Measurements from ENCODE around the gene MED27. TPM values are rescaled to one million over a fixed set of nuclear protein-coding genes. Genes with fewer than 3 reads are reported as not detected.

Gene MED27
- total RNA-seq = 10 to 100 TPM; 19.2 to 28.9 TPM
- 12.2 to 12.5 reads per million in 2 donors for total RNA-seq

GRCh38 chr9:132079391-132080091, at the start of gene MED27:
TSS of gene MED27 (minus strand) at chr9:132079867. CDS start at chr9:132079844, 23 bp downstream.
- DNase-seq (peak; percentile 81 to 89 (median 82)), ATAC-seq (peak; percentile 98)
- H3K27me3 Mint-ChIP-seq = no peaks in the 10 kb centered on the region
- H3K4me3 Mint-ChIP-seq = peak within 1 kb of the TSS; percentile 98
- H3K9me3 ChIP-seq (ENCODE audit: control insufficient read depth, low read length, poor library complexity, severe bottlenecking) = no peaks in the 10 kb centered on the region
- peaks cover 5% of the 10 kb centered on the region for H3K36me3 Mint-ChIP-seq (ENCODE audit: low read depth)
- peaks cover 32% of the 10 kb centered on the region for H3K4me1 Mint-ChIP-seq
- peak within 1 kb of the TSS; percentile 96 for H3K27ac Mint-ChIP-seq

GRCh38 chr9:132127888-132128534, 48.3 kb upstream of the MED27 start:
- Mint-ChIP-seq H3K27ac (no peak overlapping the region), H3K36me3 (ENCODE audit: low read depth) (no peaks in the 10 kb centered on the region), H3K27me3 (peaks cover 93% of the 10 kb centered on the region), H3K4me3 (no peak overlapping the region), H3K4me1 (peaks cover 12% of the 10 kb centered on the region)
- H3K9me3 ChIP-seq (ENCODE audit: control insufficient read depth, low read length, poor library complexity, severe bottlenecking) = no peaks in the 10 kb centered on the region
- no peak for DNase-seq
- no peak for ATAC-seq

- H3K27me3 Mint-ChIP-seq = peaks cover 93% of the 10 kb centered on the region
- no peaks in the 10 kb centered on the region for H3K9me3 ChIP-seq (ENCODE audit: control insufficient read depth, low read length, poor library complexity, severe bottlenecking)
- H3K36me3 Mint-ChIP-seq (ENCODE audit: low read depth) = no peaks in the 10 kb centered on the region
- peak overlapping the region; percentile 84 for H3K4me3 Mint-ChIP-seq
- no peak for ATAC-seq
- no peak for DNase-seq
- peaks cover 11% of the 10 kb centered on the region for H3K4me1 Mint-ChIP-seq
- no peak overlapping the region for H3K27ac Mint-ChIP-seq
These were observed 47.1 kb upstream of the MED27 start for GRCh38 chr9:132126680-132127236.

- H3K27me3 Mint-ChIP-seq = peaks cover 93% of the 10 kb centered on the region
- no peak overlapping the region for H3K27ac Mint-ChIP-seq
These were observed 46.4 kb upstream of the MED27 start for GRCh38 chr9:132125944-132126679.

GRCh38 chr9:132125361-132125760, 45.7 kb upstream of the MED27 start:
- H3K27ac Mint-ChIP-seq = no peak overlapping the region
- H3K27me3 Mint-ChIP-seq = peaks cover 95% of the 10 kb centered on the region
- no peak for DNase-seq
- peaks cover 8% of the 10 kb centered on the region for H3K4me1 Mint-ChIP-seq
- no peak for ATAC-seq
- H3K9me3 ChIP-seq (ENCODE audit: control insufficient read depth, low read length, poor library complexity, severe bottlenecking) = no peaks in the 10 kb centered on the region
- H3K36me3 Mint-ChIP-seq (ENCODE audit: low read depth) = no peaks in the 10 kb centered on the region
- H3K4me3 Mint-ChIP-seq = no peak overlapping the region

More at GRCh38 chr9:132125944-132126679, 46.4 kb upstream of the MED27 start:
- Mint-ChIP-seq H3K4me1 (peaks cover 11% of the 10 kb centered on the region), H3K4me3 (peak overlapping the region; percentile 84), H3K36me3 (ENCODE audit: low read depth) (no peaks in the 10 kb centered on the region)
- ATAC-seq = no peak
- no peak for DNase-seq
- H3K9me3 ChIP-seq (ENCODE audit: control insufficient read depth, low read length, poor library complexity, severe bottlenecking) = no peaks in the 10 kb centered on the region

- no peaks in the 10 kb centered on the region for H3K36me3 Mint-ChIP-seq (ENCODE audit: low read depth)
- H3K27ac Mint-ChIP-seq = no peak overlapping the region
- H3K9me3 ChIP-seq (ENCODE audit: control insufficient read depth, low read length, poor library complexity, severe bottlenecking) = no peaks in the 10 kb centered on the region
- DNase-seq = no peak
- H3K27me3 Mint-ChIP-seq = peaks cover 95% of the 10 kb centered on the region
- H3K4me3 Mint-ChIP-seq = no peak overlapping the region
- H3K4me1 Mint-ChIP-seq = peaks cover 8% of the 10 kb centered on the region
- ATAC-seq = no peak
These were observed 45.1 kb upstream of the MED27 start for GRCh38 chr9:132124800-132125199.

- Mint-ChIP-seq H3K4me1 (peaks cover 3% of the 10 kb centered on the region), H3K36me3 (ENCODE audit: low read depth) (no peaks in the 10 kb centered on the region), H3K27me3 (peaks cover 90% of the 10 kb centered on the region), H3K27ac (no peak overlapping the region), H3K4me3 (no peak overlapping the region)
- ATAC-seq = no peak
- no peak for DNase-seq
- no peaks in the 10 kb centered on the region for H3K9me3 ChIP-seq (ENCODE audit: control insufficient read depth, low read length, poor library complexity, severe bottlenecking)
These were observed 41.4 kb upstream of the MED27 start for GRCh38 chr9:132121021-132121420.

- Mint-ChIP-seq H3K4me3 (no peak overlapping the region), H3K36me3 (ENCODE audit: low read depth) (no peaks in the 10 kb centered on the region)
- ATAC-seq = no peak
These were observed 38.0 kb upstream of the MED27 start for GRCh38 chr9:132117694-132118093.

GRCh38 chr9:132116583-132116982, 36.9 kb upstream of the MED27 start:
- H3K27me3 Mint-ChIP-seq = peaks cover 73% of the 10 kb centered on the region
- DNase-seq (no peak), ATAC-seq (no peak)
- H3K36me3 Mint-ChIP-seq (ENCODE audit: low read depth) = no peaks in the 10 kb centered on the region
- no peak overlapping the region for H3K27ac Mint-ChIP-seq
- no peak overlapping the region for H3K4me3 Mint-ChIP-seq
- H3K9me3 ChIP-seq (ENCODE audit: control insufficient read depth, low read length, poor library complexity, severe bottlenecking) = no peaks in the 10 kb centered on the region
- no peaks in the 10 kb centered on the region for H3K4me1 Mint-ChIP-seq

More at GRCh38 chr9:132117694-132118093, 38.0 kb upstream of the MED27 start:
- Mint-ChIP-seq H3K4me1 (no peaks in the 10 kb centered on the region), H3K27ac (no peak overlapping the region), H3K27me3 (peaks cover 80% of the 10 kb centered on the region)
- H3K9me3 ChIP-seq (ENCODE audit: control insufficient read depth, low read length, poor library complexity, severe bottlenecking) = no peaks in the 10 kb centered on the region
- DNase-seq = no peak

GRCh38 chr9:132114102-132114707, 34.5 kb upstream of the MED27 start:
- Mint-ChIP-seq H3K27ac (no peak overlapping the region), H3K36me3 (ENCODE audit: low read depth) (no peaks in the 10 kb centered on the region), H3K4me1 (no peaks in the 10 kb centered on the region), H3K4me3 (no peak overlapping the region), H3K27me3 (peaks cover 59% of the 10 kb centered on the region)
- no peaks in the 10 kb centered on the region for H3K9me3 ChIP-seq (ENCODE audit: control insufficient read depth, low read length, poor library complexity, severe bottlenecking)
- ATAC-seq = no peak
- peak in 2 of 3 donors; percentile 21 to 24 for DNase-seq

- Mint-ChIP-seq H3K4me3 (no peak overlapping the region), H3K36me3 (ENCODE audit: low read depth) (no peaks in the 10 kb centered on the region), H3K4me1 (no peaks in the 10 kb centered on the region), H3K27me3 (peaks cover 57% of the 10 kb centered on the region), H3K27ac (no peak overlapping the region)
- no peak for ATAC-seq
- DNase-seq = no peak
- no peaks in the 10 kb centered on the region for H3K9me3 ChIP-seq (ENCODE audit: control insufficient read depth, low read length, poor library complexity, severe bottlenecking)
These were observed 29.6 kb upstream of the MED27 start for GRCh38 chr9:132109291-132109690.

GRCh38 chr9:132108728-132109127, 29.1 kb upstream of the MED27 start:
- no peaks in the 10 kb centered on the region for H3K4me1 Mint-ChIP-seq
- DNase-seq (no peak), ATAC-seq (no peak)
- H3K27ac Mint-ChIP-seq = no peak overlapping the region
- H3K9me3 ChIP-seq (ENCODE audit: control insufficient read depth, low read length, poor library complexity, severe bottlenecking) = no peaks in the 10 kb centered on the region
- H3K36me3 Mint-ChIP-seq (ENCODE audit: low read depth) = no peaks in the 10 kb centered on the region
- H3K4me3 Mint-ChIP-seq = no peak overlapping the region
- peaks cover 51% of the 10 kb centered on the region for H3K27me3 Mint-ChIP-seq

Data from T-helper 17 cell (primary cell).